ELR (cell line): ENCODE data around the gene CFAP251.
"Not testable (repeated sequence)": the region's sequence is repeated elsewhere in the genome, so short reads cannot be mapped to it uniquely, and the experiment has no call there.

ENCODE experiments used
- DNase-seq: peaks from one replicate; pipeline ENCODE4 v3.0.0-alpha.2; 2015; ENCODE audit warnings: low read depth

CFAP251 gene

GRCh38 chr12:121975021-121975420 lies 56.6 kb downstream of the CFAP251 start:
- no peak for DNase-seq

GRCh38 chr12:121976950-121977349 lies 58.6 kb downstream of the CFAP251 start:
- no peak for DNase-seq

GRCh38 chr12:121980191-121980891 lies 61.9 kb downstream of the CFAP251 start:
- DNase-seq = peak; percentile 32

GRCh38 chr12:121980892-121981272 lies 62.5 kb downstream of the CFAP251 start:
- DNase-seq = no peak

GRCh38 chr12:121981456-121981855 lies 63.1 kb downstream of the CFAP251 start:
- DNase-seq = no peak

- no peak for DNase-seq
These were observed 64.6 kb downstream of the CFAP251 start for GRCh38 chr12:121982950-121983349.

- no peak for DNase-seq
These were observed 65.3 kb downstream of the CFAP251 start for GRCh38 chr12:121983536-121984210.

- no peak for DNase-seq
These were observed 68.3 kb downstream of the CFAP251 start for GRCh38 chr12:121986489-121987245.

GRCh38 chr12:121988519-121988918 lies 70.1 kb downstream of the CFAP251 start:
- not testable (repeated sequence) for DNase-seq

- DNase-seq = no peak
These were observed 71.1 kb downstream of the CFAP251 start for GRCh38 chr12:121989276-121990113.

GRCh38 chr12:121990114-121990647 lies 71.8 kb downstream of the CFAP251 start:
- DNase-seq = no peak

- peak; percentile 26 for DNase-seq
These were observed 72.6 kb downstream of the CFAP251 start for GRCh38 chr12:121990692-121991603.

- DNase-seq = peak; percentile 98
These were observed 73.9 kb downstream of the CFAP251 start for GRCh38 chr12:121992059-121992879.

GRCh38 chr12:121996050-121996944 lies 77.9 kb downstream of the CFAP251 start:
- DNase-seq = no peak

GRCh38 chr12:121996945-121997612 lies 78.7 kb downstream of the CFAP251 start:
- DNase-seq = peak; percentile 61

GRCh38 chr12:122001466-122002209 lies 83.2 kb downstream of the CFAP251 start:
- no peak for DNase-seq
